Lower leg skin (tissue), 3 donors: Measurements from ENCODE around the gene TRMT2A.

Experiments used
- CTCF ChIP-seq, 3 donors: fragments of 450-650 bp; IDR thresholded peaks; one replicate each; pipeline ENCODE4 v1.5.1; 2016; ENCODE audit warnings: antibody characterized with exemption in 3 of 3, mild to moderate bottlenecking in 3 of 3, moderate library complexity in 2 of 3
- POLR2A ChIP-seq, 2 donors: fragments of 450-650 bp; IDR thresholded peaks; one replicate each; pipeline ENCODE4 v1.6.1; 2016 to 2017; ENCODE audit warnings: antibody characterized with exemption in 2 of 2, mild to moderate bottlenecking in 1 of 2, moderate library complexity in 1 of 2

GRCh38 chr22:20086101-20086599, 30.9 kb downstream of the TRMT2A start:
- TF ChIP-seq CTCF (IDR thresholded peaks at IDR 0.05), result no peak
- TF ChIP-seq POLR2A (IDR thresholded peaks at IDR 0.05), result no peak
